ENCODE results near the gene GDPGP1. TPM values are rescaled to one million over a fixed set of nuclear protein-coding genes. Genes with fewer than 3 reads are reported as not detected.

The GDPGP1 gene
- total RNA-seq, 1 experiment from 2014 or later, result 15.4 TPM

GRCh38 chr15:90257776-90258175 lies 23.8 kb downstream of the GDPGP1 start:
- Histone ChIP-seq H3K9ac (ENCODE audit: low read length) (no peak overlapping the region), H3K27me3 (ENCODE audit: insufficient read depth, low read length) (no peaks in the 10 kb centered on the region), H3K4me3 (replicated peaks in 1 of 2; ENCODE audit: low read depth in 1 of 2, low read length in 2 of 2) (no peak overlapping the region), H3K4me2 (ENCODE audit: low read length) (no peak overlapping the region), H2AFZ (ENCODE audit: low read depth, low read length, poor library complexity, severe bottlenecking) (no peak overlapping the region), H3K9me2 (ENCODE audit: insufficient read depth) (no peaks in the 10 kb centered on the region), H3K4me1 (ENCODE audit: control insufficient read depth in 1 of 2, insufficient read depth in 2 of 2, low read length in 2 of 2) (peaks cover 3 to 15% of the 10 kb centered on the region in 2 experiments; a peak in 3 of 4 replicates), H4K20me1 (ENCODE audit: insufficient read depth) (no peaks in the 10 kb centered on the region), H3K79me2 (ENCODE audit: insufficient read depth, low read length) (no peaks in the 10 kb centered on the region), H3K27ac (ENCODE audit: low read depth, low read length) (no peak overlapping the region), H3K36me3 (ENCODE audit: control insufficient read depth in 1 of 2, insufficient read depth in 2 of 2, low read length in 2 of 2) (no peaks in the 10 kb centered on the region), H3K9me3 (ENCODE audit: control insufficient read depth in 1 of 2, insufficient read depth in 1 of 2, low read depth in 1 of 2, low read length in 2 of 2) (no peaks in the 10 kb centered on the region)
- TF ChIP-seq POLR2AphosphoS5 (IDR thresholded peaks at IDR 0.05; ENCODE audit: low read depth, low read length) (no peak), FOSL1 (IDR thresholded peaks at IDR 0.05; ENCODE audit: low read depth) (no peak), SIN3A (IDR thresholded peaks at IDR 0.05; ENCODE audit: low read depth) (no peak), EZH2 (IDR thresholded peaks at IDR 0.05) (no peak), EZH2phosphoT487 (IDR thresholded peaks at IDR 0.05; ENCODE audit: borderline replicate concordance) (no peak), YY1 (IDR thresholded peaks at IDR 0.05; ENCODE audit: extremely low read depth, insufficient replicate concordance, low read depth, low read length) (no peak), ZNF274 (IDR thresholded peaks at IDR 0.05; ENCODE audit: low read depth, low read length) (no peak), ZBTB33 (IDR thresholded peaks at IDR 0.05; ENCODE audit: extremely low read depth, insufficient replicate concordance, low read length) (no peak), SRF (IDR thresholded peaks at IDR 0.05; ENCODE audit: low read depth) (no peak), MAX (IDR thresholded peaks at IDR 0.05) (no peak), ZFX (IDR thresholded peaks at IDR 0.05) (no peak), EGR1 (IDR thresholded peaks at IDR 0.05; ENCODE audit: low read depth) (no peak), CEBPB (IDR thresholded peaks at IDR 0.05; ENCODE audit: low read depth) (no peak), CTCF (IDR thresholded peaks at IDR 0.05 in 2 of 3, conservative IDR thresholded peaks at IDR 0.05 in 1 of 3; ENCODE audit: borderline replicate concordance in 1 of 3, insufficient read depth in 1 of 3, low read depth in 2 of 3, low read length in 2 of 3) (no peak), ELF1 (IDR thresholded peaks at IDR 0.05; ENCODE audit: borderline replicate concordance, low read depth) (no peak), ATF3 (IDR thresholded peaks at IDR 0.05) (no peak), SP1 (IDR thresholded peaks at IDR 0.05; ENCODE audit: low read depth) (no peak), CBX3 (IDR thresholded peaks at IDR 0.05; ENCODE audit: low read depth) (no peak), RAD21 (IDR thresholded peaks at IDR 0.05; ENCODE audit: low read depth) (no peak)
- ATAC-seq (no peak), DNase-seq (ENCODE audit: low read depth, low spot score) (no peak)
- RAD21 ChIA-PET (ENCODE audit: low non-redundant PET in 1 of 2, low total read pairs in 2 of 2, uncharacterized antibody in 2 of 2, unreplicated experiment in 2 of 2), result no interaction called here
- POLR2A ChIA-PET, result no interaction called here
- CTCF ChIA-PET, result no interaction called here
- intact Hi-C loops (cut with micrococcal nuclease), result no loop called here
- no TSS peak for BruUV-seq (replicated peaks)

All from HCT116 (cell line).